Kidney (tissue), 14 donors: ENCODE results near the gene CATSPERD. TPM values are rescaled to one million over a fixed set of nuclear protein-coding genes. Genes with fewer than 3 reads are reported as not detected.

ENCODE experiments used
- DNase-seq, 5 donors: peaks; one replicate each; pipeline ENCODE4 v3.0.0-alpha.2; 2013 to 2020
- FAIRE-seq: peaks from 2 replicates; lab custom pipeline; 2012; peaks lifted over from hg19 to GRCh38; lab: Jason Lieb, UNC
- H3K27ac ChIP-seq, 2 donors: one replicate each; pipeline ENCODE4 v1.7.0; 2013; ENCODE audit warnings: low read depth in 2 of 2, low read length in 2 of 2, inconsistent platforms in 1 of 2
- H3K27me3 ChIP-seq: one replicate; pipeline ENCODE4 v1.7.1; 2013; ENCODE audit warnings: low read length, inconsistent platforms; ENCODE audit not compliant: control insufficient read depth, insufficient read depth
- H3K36me3 ChIP-seq, 3 donors: one replicate each; pipeline versions ENCODE4 v1.7.0 to v1.7.1; 2013; ENCODE audit warnings: low read length in 3 of 3, control low read depth in 1 of 3, inconsistent platforms in 1 of 3; ENCODE audit not compliant: insufficient read depth in 3 of 3, control insufficient read depth in 2 of 3
- H3K4me1 ChIP-seq, 3 donors: one replicate each; pipeline versions ENCODE4 v1.7.0 to v1.7.1; 2013; ENCODE audit warnings: low read length in 3 of 3, inconsistent platforms in 1 of 3, low read depth in 1 of 3; ENCODE audit not compliant: control insufficient read depth in 2 of 3, insufficient read depth in 2 of 3
- H3K4me3 ChIP-seq, 3 donors: one replicate each; pipeline versions ENCODE4 v1.7.0 to v1.8.1; 2013; ENCODE audit warnings: low read length in 3 of 3, control low read depth in 1 of 3, inconsistent platforms in 1 of 3
- H3K9ac ChIP-seq, 3 donors: one replicate each; pipeline versions ENCODE4 v1.7.0 to v1.7.1; 2013; ENCODE audit warnings: low read length in 3 of 3, control low read depth in 1 of 3, inconsistent platforms in 1 of 3
- H3K9me3 ChIP-seq, 3 donors: one replicate each; pipeline versions ENCODE4 v1.7.0 to v1.7.1; 2013; ENCODE audit warnings: low read length in 3 of 3, control low read depth in 1 of 3, inconsistent platforms in 1 of 3; ENCODE audit not compliant: control insufficient read depth in 2 of 3, insufficient read depth in 1 of 3
- intact Hi-C: fragments of 100-400 bp; cut with DNase I; formaldehyde crosslinking; loops from one replicate; pipeline ENCODE4 v1.11.1; 2022
- polyA plus RNA-seq: library from polyadenylated mRNA; stranded (reverse); fragments of 350-450 nt; fragmentation: Illumina TruSeq; extraction: RNeasy Lipid Tissue Mini Kit (QIAGEN cat#74804); gene quantifications from one replicate; pipeline ENCODE4 v1.2.3, GENCODE V29; 2014; ENCODE audit warnings: low read depth, low replicate concordance; ENCODE audit not compliant: insufficient read depth
- total RNA-seq: library from RNA; stranded (reverse); fragmentation: NEBNext Ultra II Directional; extraction: Animal tissue kit (Norgen Biotek cat#: 25700); gene quantifications from one replicate; pipeline ENCODE4 v1.2.1, GENCODE V29; 2021
- TF ChIP-seq, protein P1 (sequence below): IDR thresholded peaks from 3 replicates; pipeline ENCODE4 v1.5.1; 2012; ENCODE audit warnings: mild to moderate bottlenecking, moderate library complexity, borderline replicate concordance; ENCODE audit not compliant: insufficient read depth; ENCODE audit errors: extremely low read depth
- donor health status: control.
- donor health status: control.
- donor health status: control.
- donor health status: control.
- donor health status: control.
- donor health status: DM: yes; HTN: yes; CAD: no.
- donor health status: Normal renal cell carcinoma (clear cell type).

Gene CATSPERD
- total and polyA plus RNA-seq, 2 donors from 2014 or later: not detected

DNA sequence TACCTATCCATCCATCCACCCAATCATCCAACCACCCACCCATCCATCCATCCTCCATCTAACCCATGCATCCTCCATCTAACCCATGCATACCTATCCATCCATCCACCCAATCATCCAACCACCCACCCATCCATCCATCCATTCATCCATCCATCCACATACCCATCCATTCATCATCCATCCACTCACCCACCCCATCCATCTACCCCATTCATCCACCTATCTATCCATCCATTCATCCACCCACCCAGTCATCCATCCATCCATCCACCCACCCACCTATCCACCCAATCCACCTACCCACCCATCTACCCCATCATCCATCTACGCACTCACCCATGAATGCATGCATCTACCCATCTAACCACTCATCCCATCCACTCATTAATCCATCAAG is 46.7 kb upstream of the CATSPERD start:
- FAIRE-seq: no peak
- Histone ChIP-seq H3K4me3 (no peak overlapping the region), H3K9ac (no peak overlapping the region), H3K9me3 (no peaks in the 10 kb centered on the region), H3K36me3 (peaks cover 0 to 14% (median 6%) of the 10 kb centered on the region in 3 donors), H3K27ac (no peak overlapping the region), H3K27me3 (no peaks in the 10 kb centered on the region), H3K4me1 (no peaks in the 10 kb centered on the region)
- DNase-seq: no peak
- intact Hi-C loops: no loop called here
- TF ChIP-seq, protein P1, sequence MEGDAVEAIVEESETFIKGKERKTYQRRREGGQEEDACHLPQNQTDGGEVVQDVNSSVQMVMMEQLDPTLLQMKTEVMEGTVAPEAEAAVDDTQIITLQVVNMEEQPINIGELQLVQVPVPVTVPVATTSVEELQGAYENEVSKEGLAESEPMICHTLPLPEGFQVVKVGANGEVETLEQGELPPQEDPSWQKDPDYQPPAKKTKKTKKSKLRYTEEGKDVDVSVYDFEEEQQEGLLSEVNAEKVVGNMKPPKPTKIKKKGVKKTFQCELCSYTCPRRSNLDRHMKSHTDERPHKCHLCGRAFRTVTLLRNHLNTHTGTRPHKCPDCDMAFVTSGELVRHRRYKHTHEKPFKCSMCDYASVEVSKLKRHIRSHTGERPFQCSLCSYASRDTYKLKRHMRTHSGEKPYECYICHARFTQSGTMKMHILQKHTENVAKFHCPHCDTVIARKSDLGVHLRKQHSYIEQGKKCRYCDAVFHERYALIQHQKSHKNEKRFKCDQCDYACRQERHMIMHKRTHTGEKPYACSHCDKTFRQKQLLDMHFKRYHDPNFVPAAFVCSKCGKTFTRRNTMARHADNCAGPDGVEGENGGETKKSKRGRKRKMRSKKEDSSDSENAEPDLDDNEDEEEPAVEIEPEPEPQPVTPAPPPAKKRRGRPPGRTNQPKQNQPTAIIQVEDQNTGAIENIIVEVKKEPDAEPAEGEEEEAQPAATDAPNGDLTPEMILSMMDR: no peak

DNA sequence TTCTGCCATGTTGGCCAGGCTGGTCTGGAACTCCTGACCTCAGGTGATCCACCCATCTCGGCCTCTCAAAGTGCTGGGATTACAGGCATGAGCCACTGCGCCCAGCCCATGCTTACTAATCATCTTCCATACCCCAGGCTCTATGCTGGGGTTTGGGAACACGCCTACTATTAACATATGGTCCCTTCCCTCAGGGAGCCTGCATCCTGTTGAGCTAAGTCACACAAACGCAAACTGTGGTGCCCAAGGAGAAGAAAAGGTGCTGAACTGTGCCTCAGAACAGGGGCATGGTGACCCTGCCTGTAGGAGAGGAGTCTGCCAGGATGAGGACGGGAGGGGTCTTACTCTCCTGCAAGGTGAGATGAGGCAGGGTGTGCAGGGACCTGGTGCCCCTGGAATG is 45.7 kb upstream of the CATSPERD start:
- intact Hi-C loops: no loop called here
- no peak overlapping the region for H3K27ac ChIP-seq
- peaks cover 0 to 6% (median 5%) of the 10 kb centered on the region in 3 donors for H3K4me1 ChIP-seq
- DNase-seq (no peak), FAIRE-seq (no peak)
- no peaks in the 10 kb centered on the region for H3K9me3 ChIP-seq
- H3K9ac ChIP-seq: no peak overlapping the region
- H3K36me3 ChIP-seq: peaks cover 0 to 4% (median 0%) of the 10 kb centered on the region in 3 donors
- TF ChIP-seq, protein P1: no peak
- no peaks in the 10 kb centered on the region for H3K27me3 ChIP-seq
- no peak overlapping the region for H3K4me3 ChIP-seq

DNA sequence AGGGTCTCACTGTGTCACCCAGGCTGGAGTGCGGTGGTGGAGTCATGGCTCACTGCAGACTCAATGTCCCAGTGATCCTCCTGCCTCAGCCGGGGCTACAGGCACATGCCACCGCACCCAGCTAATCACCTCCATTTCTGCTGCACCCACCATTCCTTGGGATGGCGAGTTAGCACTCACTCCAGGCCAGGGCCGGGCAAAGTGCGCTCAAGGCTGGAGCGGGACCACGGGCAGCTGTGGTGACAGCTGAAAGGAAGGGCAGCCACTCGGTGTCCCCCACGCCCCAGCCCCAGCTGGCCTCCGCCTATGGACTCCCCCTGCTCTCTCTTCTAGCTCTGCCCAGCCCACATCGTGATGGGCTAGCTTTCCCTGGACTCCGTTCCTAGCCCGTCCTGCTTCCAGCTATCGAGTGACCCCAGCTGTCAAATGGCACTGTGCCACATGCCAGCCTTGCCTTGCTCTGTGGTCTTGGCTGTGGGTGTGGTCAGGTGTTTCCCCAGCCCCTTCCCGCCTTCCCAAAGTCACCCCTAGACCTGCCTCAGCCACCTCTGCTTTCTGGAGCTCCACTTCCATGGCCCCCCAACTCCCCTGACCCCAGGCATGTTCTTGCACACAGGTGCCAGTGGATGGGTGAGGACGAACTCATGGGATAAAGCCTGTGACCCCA is 44.2 kb upstream of the CATSPERD start:
- FAIRE-seq: no peak
- H3K27ac ChIP-seq: no peak overlapping the region
- TF ChIP-seq, protein P1: no peak
- intact Hi-C loops: no loop called here
- no peaks in the 10 kb centered on the region for H3K27me3 ChIP-seq
- H3K4me3 ChIP-seq: no peak overlapping the region
- H3K9me3 ChIP-seq: no peaks in the 10 kb centered on the region
- peaks cover 0 to 10% (median 5%) of the 10 kb centered on the region in 3 donors for H3K4me1 ChIP-seq
- peak in 1 of 5 donors; percentile 60 for DNase-seq
- no peak overlapping the region for H3K9ac ChIP-seq
- peaks cover 0 to 4% (median 0%) of the 10 kb centered on the region in 3 donors for H3K36me3 ChIP-seq
